Activated T-cell treated with anti-CD3 and anti-CD28 coated beads, Interleukin-2, amount 50 U/mL, for 24 hours (primary cell): ENCODE results near the gene JAZF1.

Experiments used
- DNase-seq: peaks from one replicate; pipeline ENCODE4 v3.0.0-alpha.2; 2020
- H3K27ac Mint-ChIP-seq: 2 replicates; pipeline ENCODE4 v1.8.0; 2020; ENCODE audit warnings: mild to moderate bottlenecking, mixed read lengths
- H3K27me3 Mint-ChIP-seq: 2 replicates; pipeline ENCODE4 v1.8.0; 2020; ENCODE audit warnings: mixed read lengths
- H3K36me3 Mint-ChIP-seq: 2 replicates; pipeline ENCODE4 v1.8.0; 2020; ENCODE audit warnings: low read depth, mixed read lengths
- H3K4me1 Mint-ChIP-seq: 2 replicates; pipeline ENCODE4 v1.8.0; 2020; ENCODE audit warnings: low read depth, mixed read lengths
- H3K4me3 Mint-ChIP-seq: 2 replicates; pipeline ENCODE4 v1.8.0; 2020; ENCODE audit warnings: mild to moderate bottlenecking, moderate library complexity, mixed read lengths
- H3K9me3 Mint-ChIP-seq: 2 replicates; pipeline ENCODE4 v1.8.0; 2020; ENCODE audit warnings: mixed read lengths

The JAZF1 gene

DNA sequence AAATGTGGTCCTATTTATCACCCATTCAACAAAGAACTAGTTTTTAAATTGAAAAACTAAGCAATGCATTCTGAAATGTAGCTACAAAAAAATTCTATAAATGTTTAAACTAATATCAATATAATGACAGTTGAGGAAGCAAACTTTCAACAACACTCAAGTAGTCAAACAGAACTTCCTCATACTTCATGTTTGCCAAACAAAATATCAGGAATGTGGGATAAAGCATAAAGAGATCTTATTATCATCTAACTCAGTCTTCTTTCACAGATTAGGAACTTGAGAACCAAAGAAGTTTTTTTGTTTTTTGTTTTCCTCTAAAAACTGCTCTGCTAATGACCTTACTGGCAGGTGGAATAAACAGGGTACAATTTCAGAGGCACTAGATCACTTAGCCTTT lies 116.2 kb downstream of the JAZF1 start:
- no peaks in the 10 kb centered on the region for H3K27me3 Mint-ChIP-seq
- H3K27ac Mint-ChIP-seq = no peak overlapping the region
- no peak for DNase-seq
- H3K4me1 Mint-ChIP-seq = peaks cover 4% of the 10 kb centered on the region
- H3K36me3 Mint-ChIP-seq = no peaks in the 10 kb centered on the region
- no peaks in the 10 kb centered on the region for H3K9me3 Mint-ChIP-seq
- no peak overlapping the region for H3K4me3 Mint-ChIP-seq

GRCh38 chr7:28062197-28062991 lies 118.2 kb downstream of the JAZF1 start:
- H3K4me1 Mint-ChIP-seq = peaks cover 4% of the 10 kb centered on the region
- DNase-seq = peak; percentile 57
- H3K9me3 Mint-ChIP-seq = no peaks in the 10 kb centered on the region
- H3K4me3 Mint-ChIP-seq = no peak overlapping the region
- H3K36me3 Mint-ChIP-seq = no peaks in the 10 kb centered on the region
- no peak overlapping the region for H3K27ac Mint-ChIP-seq
- no peaks in the 10 kb centered on the region for H3K27me3 Mint-ChIP-seq

DNA sequence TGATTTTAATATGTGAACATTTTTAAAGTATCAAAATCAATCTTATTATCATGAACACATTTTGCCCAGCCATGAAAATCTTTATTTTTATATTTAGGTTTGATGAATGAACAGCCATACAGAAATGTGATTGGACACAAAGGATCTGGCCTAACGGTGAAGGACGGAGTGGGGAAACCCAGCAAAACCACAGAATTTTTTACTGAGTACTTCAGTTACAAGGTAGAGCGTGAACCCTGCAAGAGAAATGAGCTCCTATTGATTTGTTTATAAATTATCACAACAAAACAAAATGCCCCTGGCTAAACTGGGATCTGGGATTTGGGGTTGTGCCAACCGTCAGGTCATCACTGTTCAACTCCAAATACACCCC lies 118.8 kb downstream of the JAZF1 start:
- Mint-ChIP-seq H3K4me1 (peaks cover 4% of the 10 kb centered on the region), H3K27me3 (no peaks in the 10 kb centered on the region), H3K27ac (no peak overlapping the region), H3K9me3 (no peaks in the 10 kb centered on the region), H3K36me3 (no peaks in the 10 kb centered on the region), H3K4me3 (no peak overlapping the region)
- DNase-seq = no peak

DNA sequence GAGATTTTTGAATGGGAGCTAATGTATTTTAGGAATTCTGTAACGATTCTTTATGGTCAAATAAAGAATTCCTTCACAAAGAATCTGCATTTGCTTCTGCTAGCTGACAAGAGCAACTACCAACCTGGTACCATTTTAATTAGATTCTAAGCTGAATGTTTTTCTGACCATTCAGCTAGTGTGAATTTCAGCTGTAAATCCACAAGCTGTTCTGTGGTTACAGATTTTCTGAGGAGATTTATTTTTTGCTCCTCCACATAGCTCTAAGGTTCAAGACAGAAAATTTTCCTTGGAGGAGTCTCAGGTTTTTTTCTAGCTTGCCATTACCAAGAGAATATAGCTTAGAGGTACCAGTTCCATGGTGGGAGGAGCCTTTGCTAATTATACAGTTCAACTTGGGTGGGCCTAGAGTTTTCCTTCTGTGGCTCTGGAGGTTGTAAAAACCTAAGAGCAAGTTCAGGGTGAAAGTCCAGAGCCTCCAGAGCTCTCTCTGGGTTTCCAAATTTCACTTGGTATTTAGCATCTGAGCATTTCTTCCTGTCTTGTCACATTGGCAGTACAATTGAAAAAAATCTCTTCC lies 120.1 kb downstream of the JAZF1 start:
- Mint-ChIP-seq H3K27ac (no peak overlapping the region), H3K36me3 (no peaks in the 10 kb centered on the region), H3K9me3 (no peaks in the 10 kb centered on the region), H3K4me3 (no peak overlapping the region), H3K27me3 (no peaks in the 10 kb centered on the region), H3K4me1 (peaks cover 4% of the 10 kb centered on the region)
- no peak for DNase-seq

GRCh38 chr7:28055161-28055544 lies 125.4 kb downstream of the JAZF1 start:
- no peak overlapping the region for H3K4me3 Mint-ChIP-seq

DNA sequence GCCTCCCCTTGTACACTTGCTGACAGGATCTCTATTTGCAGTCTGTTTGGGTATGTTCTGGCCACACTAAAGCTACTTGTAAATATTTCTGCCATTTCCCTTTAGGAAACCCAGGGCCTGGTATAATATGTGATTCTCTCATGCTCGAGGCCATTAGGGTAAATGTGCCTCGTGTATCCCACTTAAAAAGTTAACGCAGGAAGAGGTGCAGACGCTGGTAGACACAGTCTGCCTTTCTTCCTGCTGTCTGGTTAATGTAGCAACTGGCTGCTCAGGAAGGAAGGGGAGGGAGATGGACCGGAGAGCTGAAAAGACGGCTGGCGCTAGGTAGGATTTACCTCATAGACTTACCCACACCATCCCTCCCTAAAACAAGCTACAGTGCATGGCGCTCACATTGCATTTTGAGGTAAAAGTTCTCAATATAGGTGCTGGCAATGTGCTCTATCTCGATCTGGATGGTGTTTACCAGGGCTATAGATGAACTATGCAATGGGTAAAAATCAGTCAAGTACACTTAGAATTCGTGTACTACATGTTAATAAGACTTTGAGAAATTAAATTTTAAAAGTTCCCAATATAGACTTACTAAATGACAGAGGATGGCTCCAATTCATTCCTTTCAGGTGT lies 125.9 kb downstream of the JAZF1 start:
- Mint-ChIP-seq H3K27me3 (no peaks in the 10 kb centered on the region), H3K9me3 (no peaks in the 10 kb centered on the region), H3K27ac (no peak overlapping the region)

More at GRCh38 chr7:28055161-28055544, 125.4 kb downstream of the JAZF1 start:
- no peak overlapping the region for H3K27ac Mint-ChIP-seq
- peaks cover 12% of the 10 kb centered on the region for H3K4me1 Mint-ChIP-seq
- H3K36me3 Mint-ChIP-seq = no peaks in the 10 kb centered on the region
- no peak for DNase-seq
- H3K9me3 Mint-ChIP-seq = no peaks in the 10 kb centered on the region
- H3K27me3 Mint-ChIP-seq = no peaks in the 10 kb centered on the region

DNA sequence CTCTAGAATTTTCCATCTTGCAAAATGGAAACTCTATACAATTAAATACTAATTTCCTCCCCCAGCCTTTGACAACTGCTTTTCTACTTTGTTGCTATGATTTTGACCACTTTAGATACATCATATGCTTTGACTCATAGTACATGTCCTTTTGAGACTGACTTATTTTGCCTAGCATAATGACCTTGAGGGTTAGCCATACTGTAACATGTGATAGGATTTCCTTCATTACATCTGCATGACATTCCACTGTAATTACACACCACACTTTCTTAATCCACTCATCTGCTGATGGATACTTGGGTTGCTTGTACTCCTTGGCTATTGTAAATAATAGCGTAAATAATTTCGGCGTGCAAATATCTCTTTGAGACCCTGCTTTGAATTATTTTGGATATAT lies 127.7 kb downstream of the JAZF1 start:
- no peak overlapping the region for H3K27ac Mint-ChIP-seq
- no peak overlapping the region for H3K4me3 Mint-ChIP-seq
- DNase-seq = no peak
- H3K4me1 Mint-ChIP-seq = peaks cover 12% of the 10 kb centered on the region
- no peaks in the 10 kb centered on the region for H3K36me3 Mint-ChIP-seq
- no peaks in the 10 kb centered on the region for H3K27me3 Mint-ChIP-seq
- no peaks in the 10 kb centered on the region for H3K9me3 Mint-ChIP-seq

More for the DNA sequence above, 125.9 kb downstream of the JAZF1 start:
- Mint-ChIP-seq H3K4me1 (peaks cover 12% of the 10 kb centered on the region), H3K36me3 (no peaks in the 10 kb centered on the region), H3K4me3 (no peak overlapping the region)
- no peak for DNase-seq

GRCh38 chr7:28048694-28049093 lies 131.9 kb downstream of the JAZF1 start:
- Mint-ChIP-seq H3K9me3 (no peaks in the 10 kb centered on the region), H3K36me3 (no peaks in the 10 kb centered on the region), H3K27me3 (no peaks in the 10 kb centered on the region), H3K4me1 (peaks cover 2% of the 10 kb centered on the region), H3K27ac (no peak overlapping the region), H3K4me3 (no peak overlapping the region)
- no peak for DNase-seq

GRCh38 chr7:28046035-28046434 lies 134.6 kb downstream of the JAZF1 start:
- Mint-ChIP-seq H3K4me1 (peaks cover 14% of the 10 kb centered on the region), H3K27ac (no peak overlapping the region), H3K27me3 (no peaks in the 10 kb centered on the region), H3K4me3 (no peak overlapping the region), H3K36me3 (peaks cover 4% of the 10 kb centered on the region), H3K9me3 (peaks cover 6% of the 10 kb centered on the region)
- no peak for DNase-seq

DNA sequence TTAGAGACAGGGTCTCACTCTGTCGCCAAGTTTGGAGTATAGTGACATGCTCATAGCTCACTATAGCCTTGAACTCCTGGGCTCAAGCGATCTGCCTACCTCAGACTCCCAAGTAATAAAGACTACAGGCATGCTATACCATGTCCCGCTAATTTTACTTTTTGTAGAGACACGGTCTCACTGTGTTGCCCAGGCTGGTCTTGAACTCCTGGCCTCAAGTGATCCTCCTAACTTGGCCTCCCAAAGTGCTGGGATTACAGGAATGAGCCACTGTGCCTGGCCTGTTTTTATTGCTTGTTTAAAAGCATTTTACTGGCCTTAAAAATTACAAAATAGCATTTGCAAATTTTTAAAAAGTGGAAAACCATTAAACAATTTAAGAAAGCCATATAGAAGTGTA lies 135.0 kb downstream of the JAZF1 start:
- Mint-ChIP-seq H3K27me3 (no peaks in the 10 kb centered on the region), H3K4me1 (peaks cover 16% of the 10 kb centered on the region), H3K36me3 (peaks cover 4% of the 10 kb centered on the region), H3K9me3 (peaks cover 6% of the 10 kb centered on the region), H3K27ac (no peak overlapping the region), H3K4me3 (no peak overlapping the region)
- no peak for DNase-seq

GRCh38 chr7:28044825-28045224 lies 135.8 kb downstream of the JAZF1 start:
- H3K4me1 Mint-ChIP-seq = peaks cover 18% of the 10 kb centered on the region
- H3K27ac Mint-ChIP-seq = no peak overlapping the region
- H3K27me3 Mint-ChIP-seq = no peaks in the 10 kb centered on the region

DNA sequence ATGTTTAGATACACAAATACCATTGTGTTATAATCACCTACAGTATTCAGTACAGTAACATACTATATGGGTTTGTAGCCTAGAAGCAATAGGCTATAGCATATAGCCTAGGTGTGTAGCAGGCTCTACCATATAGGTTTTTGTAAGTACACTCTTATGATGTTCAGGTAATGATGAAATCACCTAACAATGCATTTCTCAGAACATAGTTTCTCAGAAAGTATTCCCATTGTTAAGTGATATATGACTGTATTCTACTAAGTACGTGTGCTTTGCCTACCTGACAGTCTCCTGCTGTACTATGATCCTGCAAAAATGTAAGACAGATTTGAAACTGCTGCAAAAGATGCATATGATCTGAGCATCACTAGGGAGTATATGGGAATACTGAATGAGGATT lies 137.9 kb downstream of the JAZF1 start:
- no peak for DNase-seq
- H3K4me3 Mint-ChIP-seq = no peak overlapping the region
- H3K9me3 Mint-ChIP-seq = peaks cover 6% of the 10 kb centered on the region
- no peaks in the 10 kb centered on the region for H3K27me3 Mint-ChIP-seq
- H3K36me3 Mint-ChIP-seq = peaks cover 4% of the 10 kb centered on the region
- H3K27ac Mint-ChIP-seq = no peak overlapping the region
- H3K4me1 Mint-ChIP-seq = peaks cover 26% of the 10 kb centered on the region

More at GRCh38 chr7:28044825-28045224, 135.8 kb downstream of the JAZF1 start:
- peaks cover 6% of the 10 kb centered on the region for H3K9me3 Mint-ChIP-seq
- H3K36me3 Mint-ChIP-seq = peaks cover 4% of the 10 kb centered on the region
- no peak for DNase-seq
- no peak overlapping the region for H3K4me3 Mint-ChIP-seq

- peaks cover 4% of the 10 kb centered on the region for H3K36me3 Mint-ChIP-seq
- peaks cover 36% of the 10 kb centered on the region for H3K4me1 Mint-ChIP-seq
- H3K27ac Mint-ChIP-seq = peak overlapping the region; percentile 65
- no peak overlapping the region for H3K4me3 Mint-ChIP-seq
- peak; percentile 43 for DNase-seq
- H3K9me3 Mint-ChIP-seq = peaks cover 6% of the 10 kb centered on the region
- H3K27me3 Mint-ChIP-seq = no peaks in the 10 kb centered on the region
Observed at GRCh38 chr7:28041508-28042314, 138.9 kb downstream of the JAZF1 start.

GRCh38 chr7:28038175-28038797 lies 142.3 kb downstream of the JAZF1 start:
- H3K4me1 Mint-ChIP-seq = peaks cover 50% of the 10 kb centered on the region
- H3K9me3 Mint-ChIP-seq = peaks cover 6% of the 10 kb centered on the region
- H3K27me3 Mint-ChIP-seq = no peaks in the 10 kb centered on the region
- no peak overlapping the region for H3K4me3 Mint-ChIP-seq
- DNase-seq = no peak
- peaks cover 2% of the 10 kb centered on the region for H3K36me3 Mint-ChIP-seq
- no peak overlapping the region for H3K27ac Mint-ChIP-seq
